ENCODE measurements around the gene ARSA.
"Not testable (repeated sequence)": the region's sequence is repeated elsewhere in the genome, so short reads cannot be mapped to it uniquely, and the experiment has no call there.

The ARSA gene

GRCh38 chr22:50641696-50642607 is 14.0 kb upstream of the ARSA start:
- Histone ChIP-seq H3K4me2 (no peak overlapping the region; a peak in 1 of 22 replicates), H3K9me3 (replicated peaks in 1 of 11) (peaks cover 2 to 15% (median 11%) of the 10 kb centered on the region in 11 experiments; a peak in 21 of 22 replicates)

GRCh38 chr22:50640857-50641647 is 13.1 kb upstream of the ARSA start:
- no peak overlapping the region for H3K9ac ChIP-seq
- no peaks in the 10 kb centered on the region for H3K36me3 ChIP-seq

More at GRCh38 chr22:50641696-50642607, 14.0 kb upstream of the ARSA start:
- no peak overlapping the region for H3K27ac ChIP-seq
- no peaks in the 10 kb centered on the region for H3K4me1 ChIP-seq
- no peak overlapping the region for H3K9ac ChIP-seq
- H3K36me3 ChIP-seq, result no peaks in the 10 kb centered on the region
- H3K4me3 ChIP-seq, result no peak overlapping the region
- H4K20me1 ChIP-seq, result no peaks in the 10 kb centered on the region
- no peak for TF ChIP-seq Cebpa-rat (IDR thresholded peaks at IDR 0.05)
- H3K27me3 ChIP-seq, result peaks cover 0 to 11% (median 6%) of the 10 kb centered on the region in 11 experiments; a peak in 9 of 22 replicates

GRCh38 chr22:50640296-50640695 is 12.3 kb upstream of the ARSA start:
- not testable (repeated sequence) for H3K27ac ChIP-seq; H3K36me3 ChIP-seq; H3K4me2 ChIP-seq; H4K20me1 ChIP-seq; H3K4me3 ChIP-seq; H3K9ac ChIP-seq; H3K4me1 ChIP-seq; H3K9me3 ChIP-seq (replicated peaks in 1 of 11)
- peaks cover 0 to 11% (median 6%) of the 10 kb centered on the region in 11 experiments; a peak in 9 of 22 replicates for H3K27me3 ChIP-seq

More at GRCh38 chr22:50640857-50641647, 13.1 kb upstream of the ARSA start:
- Histone ChIP-seq H3K4me3 (no peak overlapping the region), H3K27ac (no peak overlapping the region), H3K27me3 (peaks cover 0 to 11% (median 6%) of the 10 kb centered on the region in 11 experiments; a peak in 9 of 22 replicates), H3K4me1 (no peaks in the 10 kb centered on the region), H3K4me2 (no peak overlapping the region), H3K9me3 (replicated peaks in 1 of 11) (peaks cover 0 to 7% (median 3%) of the 10 kb centered on the region in 11 experiments; a peak in 12 of 22 replicates), H4K20me1 (no peaks in the 10 kb centered on the region)
- TF ChIP-seq Cebpa-rat (IDR thresholded peaks at IDR 0.05), result no peak

GRCh38 chr22:50635591-50635990 is 7.6 kb upstream of the ARSA start:
- Histone ChIP-seq H4K20me1 (no peaks in the 10 kb centered on the region), H3K4me1 (0 out of 20 replicates have a peak, but pooled peaks cover 0 to under 1% (median 0%) of the 10 kb centered on the region in 10 experiments), H3K9me3 (replicated peaks in 1 of 11) (peaks cover 0 to 8% (median 6%) of the 10 kb centered on the region in 11 experiments; a peak in 4 of 22 replicates), H3K9ac (no peak overlapping the region), H3K27me3 (no peaks in the 10 kb centered on the region), H3K4me3 (no peak overlapping the region), H3K36me3 (0 out of 22 replicates have a peak, but pooled peaks cover 0 to 6% (median 0%) of the 10 kb centered on the region in 11 experiments), H3K4me2 (no peak overlapping the region), H3K27ac (no peak overlapping the region)
- TF ChIP-seq Cebpa-rat (IDR thresholded peaks at IDR 0.05), result no peak

- Histone ChIP-seq H3K4me1 (peaks cover 2 to 16% (median 4%) of the 10 kb centered on the region in 10 experiments), H3K9me3 (replicated peaks in 1 of 11) (peaks cover 0 to 8% (median 6%) of the 10 kb centered on the region in 11 experiments; a peak in 4 of 22 replicates), H3K36me3 (0 out of 22 replicates have a peak, but pooled peaks cover 0 to 6% (median 0%) of the 10 kb centered on the region in 11 experiments), H3K4me3 (no peak overlapping the region), H3K27me3 (no peaks in the 10 kb centered on the region), H3K4me2 (no peak overlapping the region), H4K20me1 (no peaks in the 10 kb centered on the region), H3K27ac (no peak overlapping the region), H3K9ac (no peak overlapping the region)
- no peak for TF ChIP-seq Cebpa-rat (IDR thresholded peaks at IDR 0.05)
These were observed 5.8 kb upstream of the ARSA start for GRCh38 chr22:50633771-50634170.

GRCh38 chr22:50633086-50633485 is 5.1 kb upstream of the ARSA start:
- H3K4me1 ChIP-seq, result peaks cover 6 to 20% (median 8%) of the 10 kb centered on the region in 10 experiments
- H3K36me3 ChIP-seq, result 0 out of 22 replicates have a peak, but pooled peaks cover 0 to 6% (median 0%) of the 10 kb centered on the region in 11 experiments
- H3K4me2 ChIP-seq, result no peak overlapping the region
- H3K27ac ChIP-seq, result no peak overlapping the region
- H3K9ac ChIP-seq, result no peak overlapping the region
- TF ChIP-seq Cebpa-rat (IDR thresholded peaks at IDR 0.05), result no peak
- H3K9me3 ChIP-seq (replicated peaks in 1 of 11), result peaks cover 0 to 8% (median 6%) of the 10 kb centered on the region in 11 experiments; a peak in 4 of 22 replicates
- H4K20me1 ChIP-seq, result no peaks in the 10 kb centered on the region
- H3K4me3 ChIP-seq, result no peak overlapping the region
- no peaks in the 10 kb centered on the region for H3K27me3 ChIP-seq

- Histone ChIP-seq H3K27ac (no peak overlapping the region), H3K4me3 (no peak overlapping the region), H3K36me3 (peaks cover 0 to 14% (median 7%) of the 10 kb centered on the region in 11 experiments; a peak in 11 of 22 replicates), H3K9ac (no peak overlapping the region), H4K20me1 (peaks cover 0 to 13% (median 3%) of the 10 kb centered on the region in 11 experiments; a peak in 5 of 22 replicates), H3K4me1 (peaks cover 18 to 33% (median 26%) of the 10 kb centered on the region in 10 experiments), H3K4me2 (peak overlapping the region in 3 of 11 experiments; percentile 4 to 15 (median 6); a peak in 1 of 22 replicates), H3K9me3 (replicated peaks in 1 of 11) (peaks cover 0 to under 1% (median 0%) of the 10 kb centered on the region in 11 experiments; a peak in 1 of 22 replicates), H3K27me3 (no peaks in the 10 kb centered on the region)
- TF ChIP-seq Cebpa-rat (IDR thresholded peaks at IDR 0.05), result no peak
These were observed 2.4 kb upstream of the ARSA start for GRCh38 chr22:50630376-50630775.

- TF ChIP-seq Cebpa-rat (IDR thresholded peaks at IDR 0.05), result no peak
- Histone ChIP-seq H3K4me3 (peak overlapping the region; percentile 68 to 97 (median 84)), H3K4me1 (peaks cover 18 to 38% (median 27%) of the 10 kb centered on the region in 10 experiments), H3K9ac (peak overlapping the region; percentile 70 to 95 (median 85)), H4K20me1 (peaks cover 0 to 14% (median 3%) of the 10 kb centered on the region in 11 experiments; a peak in 5 of 22 replicates), H3K9me3 (replicated peaks in 1 of 11) (no peaks in the 10 kb centered on the region), H3K36me3 (peaks cover 0 to 20% (median 8%) of the 10 kb centered on the region in 11 experiments; a peak in 11 of 22 replicates), H3K27ac (peak overlapping the region; percentile 26 to 82 (median 71); a peak in 20 of 22 replicates), H3K27me3 (no peaks in the 10 kb centered on the region), H3K4me2 (peak overlapping the region; percentile 91 to 100 (median 97))
These were observed 687 bp upstream of the ARSA start for GRCh38 chr22:50628543-50629134.

Data from BLaER1 treated with 17β-estradiol and CSF1 and Interleukin-3, amounts not matched to agents 10 nM and 100 nM (cell line).